ENCODE data around the gene WNT8A.

Gene WNT8A

DNA sequence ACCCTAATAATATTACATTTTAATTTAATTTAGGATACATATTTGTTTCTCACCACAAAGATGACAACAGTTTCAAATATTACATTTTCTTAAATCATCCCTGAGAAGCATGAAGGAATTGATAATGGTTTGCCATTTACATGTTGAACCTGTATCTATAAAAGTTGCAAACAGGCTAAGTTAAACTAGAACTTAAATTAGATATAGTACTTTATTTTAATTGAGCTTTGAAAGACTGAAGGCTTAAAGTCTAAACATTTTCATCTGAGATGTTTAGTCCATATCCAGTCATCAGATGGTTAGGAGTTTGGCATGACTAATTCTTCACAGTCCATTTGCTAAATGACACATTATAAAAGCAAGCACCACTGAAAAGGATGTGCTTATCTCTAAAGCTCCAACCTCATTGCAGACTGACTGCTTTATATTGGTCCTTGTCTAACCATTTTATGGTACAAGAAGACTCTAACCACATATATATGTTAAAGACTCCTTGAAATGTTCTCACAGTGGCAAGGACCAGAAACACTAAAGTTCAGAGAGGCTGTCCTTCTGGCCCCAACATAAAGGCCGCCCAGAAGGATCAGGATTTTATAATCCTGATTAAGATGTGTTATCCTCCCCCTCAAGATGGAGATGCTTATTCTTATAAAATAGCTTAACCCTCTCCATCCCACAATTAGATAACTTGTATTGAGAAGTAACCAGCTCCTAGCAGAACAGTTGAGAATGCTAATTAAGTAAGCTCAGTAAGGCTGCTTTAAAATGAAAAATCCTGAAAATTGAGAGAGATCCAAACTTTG is 25.8 kb downstream of the WNT8A start:
- TF ChIP-seq, protein P1, sequence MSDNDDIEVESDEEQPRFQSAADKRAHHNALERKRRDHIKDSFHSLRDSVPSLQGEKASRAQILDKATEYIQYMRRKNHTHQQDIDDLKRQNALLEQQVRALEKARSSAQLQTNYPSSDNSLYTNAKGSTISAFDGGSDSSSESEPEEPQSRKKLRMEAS (IDR thresholded peaks at IDR 0.05; ENCODE audit: low read depth, low read length), result no peak
- TF ChIP-seq, protein P2, sequence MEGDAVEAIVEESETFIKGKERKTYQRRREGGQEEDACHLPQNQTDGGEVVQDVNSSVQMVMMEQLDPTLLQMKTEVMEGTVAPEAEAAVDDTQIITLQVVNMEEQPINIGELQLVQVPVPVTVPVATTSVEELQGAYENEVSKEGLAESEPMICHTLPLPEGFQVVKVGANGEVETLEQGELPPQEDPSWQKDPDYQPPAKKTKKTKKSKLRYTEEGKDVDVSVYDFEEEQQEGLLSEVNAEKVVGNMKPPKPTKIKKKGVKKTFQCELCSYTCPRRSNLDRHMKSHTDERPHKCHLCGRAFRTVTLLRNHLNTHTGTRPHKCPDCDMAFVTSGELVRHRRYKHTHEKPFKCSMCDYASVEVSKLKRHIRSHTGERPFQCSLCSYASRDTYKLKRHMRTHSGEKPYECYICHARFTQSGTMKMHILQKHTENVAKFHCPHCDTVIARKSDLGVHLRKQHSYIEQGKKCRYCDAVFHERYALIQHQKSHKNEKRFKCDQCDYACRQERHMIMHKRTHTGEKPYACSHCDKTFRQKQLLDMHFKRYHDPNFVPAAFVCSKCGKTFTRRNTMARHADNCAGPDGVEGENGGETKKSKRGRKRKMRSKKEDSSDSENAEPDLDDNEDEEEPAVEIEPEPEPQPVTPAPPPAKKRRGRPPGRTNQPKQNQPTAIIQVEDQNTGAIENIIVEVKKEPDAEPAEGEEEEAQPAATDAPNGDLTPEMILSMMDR (IDR thresholded peaks at IDR 0.05; ENCODE audit: low read depth, low read length), result no peak
- TF ChIP-seq MYC (IDR thresholded peaks at IDR 0.05; ENCODE audit: low read depth, low read length) (no peak), POLR2A (IDR thresholded peaks at IDR 0.05; ENCODE audit: extremely low read depth, insufficient read length) (no peak)
- no peak for DNase-seq (ENCODE audit: low read depth)
- no peak overlapping the region for H3K4me3 ChIP-seq (ENCODE audit: low read depth, low read length)

DNA sequence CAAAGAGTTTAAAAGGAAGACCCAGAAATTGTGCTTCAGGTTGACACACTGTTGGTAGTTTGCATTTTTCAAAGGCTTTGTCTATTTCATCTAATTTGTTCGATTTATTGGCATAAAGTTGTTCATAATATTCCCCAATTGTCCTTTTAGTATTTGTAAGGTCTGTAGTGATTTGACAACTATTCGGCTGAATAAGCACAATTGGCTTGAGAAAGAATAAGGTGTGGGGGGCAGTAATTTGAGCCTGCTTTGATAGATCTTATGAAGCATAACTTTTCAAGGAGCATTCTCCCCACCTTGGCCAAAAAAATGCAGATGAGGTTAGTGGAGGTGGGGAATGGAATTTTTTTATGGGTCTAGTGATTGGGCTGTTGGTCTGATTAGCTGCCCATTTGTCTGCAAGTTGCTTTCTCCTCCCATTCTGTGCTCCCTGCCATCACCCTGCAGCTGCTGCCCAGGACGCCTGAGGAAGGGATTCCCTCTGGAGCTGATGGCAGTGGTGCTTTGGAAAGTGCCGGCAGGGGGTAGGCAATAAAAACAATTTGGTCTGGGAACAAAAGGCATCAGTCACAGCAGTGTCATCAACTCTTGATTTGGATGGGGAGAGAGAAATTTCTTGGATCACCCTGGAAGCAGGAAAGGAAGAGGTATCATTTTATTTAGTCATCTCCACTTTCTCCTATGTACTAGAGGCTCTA is 26.6 kb downstream of the WNT8A start:
- DNase-seq (ENCODE audit: low read depth), result no peak
- TF ChIP-seq, protein P2 (IDR thresholded peaks at IDR 0.05; ENCODE audit: low read depth, low read length), result no peak
- no peak for TF ChIP-seq POLR2A (IDR thresholded peaks at IDR 0.05; ENCODE audit: extremely low read depth, insufficient read length)
- TF ChIP-seq MYC (IDR thresholded peaks at IDR 0.05; ENCODE audit: low read depth, low read length), result no peak
- TF ChIP-seq, protein P1 (IDR thresholded peaks at IDR 0.05; ENCODE audit: low read depth, low read length), result no peak

DNA sequence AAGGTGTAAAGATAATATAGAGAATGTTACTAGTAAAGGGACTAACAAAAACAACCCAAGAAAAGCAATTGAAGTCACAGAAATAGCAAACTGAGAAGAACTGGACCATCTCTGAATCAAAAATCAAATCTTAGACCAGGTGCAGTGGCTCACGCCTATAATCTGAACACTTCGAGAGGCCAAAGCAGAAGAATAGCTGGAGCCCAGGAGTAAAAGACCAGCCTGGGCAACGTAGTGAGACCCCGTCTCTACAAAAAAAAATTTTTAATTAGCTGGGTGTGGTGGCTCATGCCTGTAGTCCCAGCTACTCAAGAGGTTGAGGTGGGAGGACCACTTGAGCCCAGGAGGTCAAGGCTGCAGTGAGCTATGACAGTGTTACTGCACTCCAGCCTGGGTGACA is 27.3 kb downstream of the WNT8A start:
- no peak overlapping the region for H3K4me3 ChIP-seq (ENCODE audit: low read depth, low read length)
- TF ChIP-seq, protein P1 (IDR thresholded peaks at IDR 0.05; ENCODE audit: low read depth, low read length), result no peak
- TF ChIP-seq POLR2A (IDR thresholded peaks at IDR 0.05; ENCODE audit: extremely low read depth, insufficient read length) (no peak), MYC (IDR thresholded peaks at IDR 0.05; ENCODE audit: low read depth, low read length) (no peak)
- TF ChIP-seq, protein P2 (IDR thresholded peaks at IDR 0.05; ENCODE audit: low read depth, low read length), result no peak
- no peak for DNase-seq (ENCODE audit: low read depth)

More for the DNA sequence above, 26.6 kb downstream of the WNT8A start:
- no peak overlapping the region for H3K4me3 ChIP-seq (ENCODE audit: low read depth, low read length)

DNA sequence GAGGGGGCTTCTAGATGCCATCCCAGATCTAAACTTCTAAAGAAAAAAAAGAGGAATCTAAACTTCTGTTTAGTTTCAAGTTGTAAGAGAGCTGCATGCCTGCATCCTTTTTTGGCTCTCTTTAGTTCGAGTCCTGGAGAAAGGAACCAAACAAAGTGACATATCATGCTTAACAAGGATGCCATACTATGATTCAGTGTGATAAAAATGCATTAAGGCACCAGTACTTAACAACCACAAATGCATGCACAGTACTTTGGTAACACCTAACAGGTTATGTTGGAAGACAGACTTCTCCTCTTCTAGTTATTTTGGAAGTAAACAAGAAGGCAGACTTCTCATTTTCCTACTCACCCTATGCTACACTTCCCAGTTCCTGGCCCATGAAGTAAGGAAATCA is 28.1 kb downstream of the WNT8A start:
- H3K4me3 ChIP-seq (ENCODE audit: low read depth, low read length), result no peak overlapping the region
- no peak for DNase-seq (ENCODE audit: low read depth)
- no peak for TF ChIP-seq MYC (IDR thresholded peaks at IDR 0.05; ENCODE audit: low read depth, low read length)
- TF ChIP-seq, protein P1 (IDR thresholded peaks at IDR 0.05; ENCODE audit: low read depth, low read length), result no peak
- no peak for TF ChIP-seq POLR2A (IDR thresholded peaks at IDR 0.05; ENCODE audit: extremely low read depth, insufficient read length)
- TF ChIP-seq, protein P2 (IDR thresholded peaks at IDR 0.05; ENCODE audit: low read depth, low read length), result no peak

DNA sequence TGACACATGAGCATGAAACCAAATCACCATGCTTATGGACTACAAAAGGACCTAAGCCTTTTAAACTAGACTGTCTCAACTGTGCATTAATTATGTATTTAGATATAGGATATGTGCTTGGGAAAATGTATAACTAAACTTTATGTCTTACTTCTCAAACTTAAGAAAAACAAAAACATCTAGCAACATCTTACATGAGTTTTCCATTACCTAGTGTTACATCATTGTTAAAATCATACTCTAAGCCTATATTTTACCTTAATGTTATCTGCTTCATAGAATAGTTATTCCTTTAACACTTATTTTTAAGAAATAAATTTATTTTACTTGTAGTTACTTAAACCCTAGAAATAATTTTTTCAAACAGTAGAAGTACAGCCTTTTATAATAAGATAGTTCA is 31.4 kb downstream of the WNT8A start:
- DNase-seq (ENCODE audit: low read depth), result no peak
- TF ChIP-seq POLR2A (IDR thresholded peaks at IDR 0.05; ENCODE audit: extremely low read depth, insufficient read length) (no peak), MYC (IDR thresholded peaks at IDR 0.05; ENCODE audit: low read depth, low read length) (no peak)
- TF ChIP-seq, protein P2 (IDR thresholded peaks at IDR 0.05; ENCODE audit: low read depth, low read length), result no peak
- TF ChIP-seq, protein P1 (IDR thresholded peaks at IDR 0.05; ENCODE audit: low read depth, low read length), result no peak
- H3K4me3 ChIP-seq (ENCODE audit: low read depth, low read length), result no peak overlapping the region
